Measurements from ENCODE around the gene VPS26C. TPM values are rescaled to one million over a fixed set of nuclear protein-coding genes. Genes with fewer than 3 reads are reported as not detected.

The VPS26C gene
- total RNA-seq, 1 experiment from 2014 or later = 58.0 TPM

GRCh38 chr21:37241426-37241825 is 25.7 kb downstream of the VPS26C start:
- no peak overlapping the region for H2BK15ac ChIP-seq (ENCODE audit: low read depth, low read length)
- H3K36me3 Mint-ChIP-seq (ENCODE audit: insufficient read depth in 1 of 3, low read depth in 3 of 3) = peaks cover 6 to 36% (median 31%) of the 10 kb centered on the region in 3 experiments; a peak in 6 of 7 replicates
- no peak overlapping the region for H3K56ac ChIP-seq (ENCODE audit: insufficient read length, low read depth, low read length)
- H3K9ac ChIP-seq (ENCODE audit: extremely low read depth, insufficient read length, low read length) = no peak overlapping the region
- no peak overlapping the region for H2BK20ac ChIP-seq (ENCODE audit: low read depth, low read length, poor library complexity, severe bottlenecking)
- H2BK12ac ChIP-seq (ENCODE audit: insufficient read length, low read depth, low read length) = no peak overlapping the region
- H3K9me3 ChIP-seq (ENCODE audit: control insufficient read depth, low read depth, low read length) = no peaks in the 10 kb centered on the region
- peaks cover 0 to 3% of the 10 kb centered on the region in 2 experiments; a peak in 2 of 5 replicates for H3K9me3 Mint-ChIP-seq
- H3K27ac ChIP-seq (ENCODE audit: insufficient read length, low read depth, low read length) = no peak overlapping the region
- no peak for TF ChIP-seq CTCF (conservative IDR thresholded peaks at IDR 0.05)
- no peak overlapping the region for H4K8ac ChIP-seq (replicated peaks; ENCODE audit: insufficient read length, low read depth, low read length)
- no peak overlapping the region for H3K14ac ChIP-seq (ENCODE audit: insufficient read depth, low read length)
- no peaks in the 10 kb centered on the region for H4K20me1 ChIP-seq (ENCODE audit: control insufficient read depth, insufficient read depth, insufficient read length)
- H3K4ac ChIP-seq (ENCODE audit: low read depth, low read length) = no peak overlapping the region
- H3K79me2 ChIP-seq (ENCODE audit: insufficient read depth, low read length) = peaks cover 4% of the 10 kb centered on the region; the same call in 1 of the 2 replicates
- no peak overlapping the region for H3T11ph ChIP-seq (ENCODE audit: low read length)
- no peak overlapping the region for H3K4me2 ChIP-seq (ENCODE audit: insufficient read depth, insufficient read length, low read length)
- H3K18ac ChIP-seq (ENCODE audit: insufficient read length, low read depth, low read length) = no peak overlapping the region
- no peak overlapping the region for H3K4me3 Mint-ChIP-seq
- H3K27ac Mint-ChIP-seq = peak overlapping the region in 2 of 3 experiments; percentile 6 to 55; a peak in 1 of 7 replicates
- H4K5ac ChIP-seq (ENCODE audit: insufficient read length, low read depth, low read length) = no peak overlapping the region
- H4K91ac ChIP-seq (ENCODE audit: insufficient read length, low read depth, low read length) = no peak overlapping the region
- no peaks in the 10 kb centered on the region for H3K23me2 ChIP-seq (ENCODE audit: insufficient read length, low read depth, low read length, poor library complexity, severe bottlenecking)
- H2BK5ac ChIP-seq (ENCODE audit: insufficient read length, low read length) = no peak overlapping the region
- no peak for DNase-seq
- H2AFZ ChIP-seq (ENCODE audit: low read length) = no peak overlapping the region
- no peaks in the 10 kb centered on the region for H3K27me3 ChIP-seq (ENCODE audit: insufficient read depth, low read length)
- no peak overlapping the region for H2AK5ac ChIP-seq (ENCODE audit: insufficient read length, low read length)
- no peaks in the 10 kb centered on the region for H3K27me3 Mint-ChIP-seq (ENCODE audit: low read depth)
- peaks cover 28 to 32% of the 10 kb centered on the region in 2 experiments for H3K4me1 Mint-ChIP-seq
- H2BK120ac ChIP-seq (ENCODE audit: low read depth, low read length, poor library complexity, severe bottlenecking) = no peak overlapping the region
- WGBS (ENCODE audit: extremely low coverage, insufficient read length, low lambda C conversion rate) = no CpG with 5 or more reads among the region's 7 CpGs
- H3K4me1 ChIP-seq (ENCODE audit: insufficient read depth, low read length) = no peaks in the 10 kb centered on the region; the same call in 1 of the 2 replicates
- H3K79me1 ChIP-seq (ENCODE audit: insufficient read depth, low read depth, low read length, poor library complexity, severe bottlenecking) = peaks cover 9% of the 10 kb centered on the region
- no peak overlapping the region for H3K23ac ChIP-seq (ENCODE audit: insufficient read length, low read depth, low read length)

Data from H9 (cell line).